MCF 10A (cell line): ENCODE results near the gene CASP2. TPM values are rescaled to one million over a fixed set of nuclear protein-coding genes. Genes with fewer than 3 reads are reported as not detected.
"Not testable (repeated sequence)": the region's sequence is repeated elsewhere in the genome, so short reads cannot be mapped to it uniquely, and the experiment has no call there.

ENCODE experiments used
- BruUV-seq: library from RNA; stranded (reverse); fragments of 400-500 nt; replicated peaks from 2 replicates; lab custom pipeline; 2021; lab: Mats Ljungman, UMichigan
- CTCF ChIA-PET: fragments of 300-600 bp; sonication (Branson Sonifier 250); formaldehyde crosslinking; extraction: SDS; loops from one replicate; lab custom pipeline; 2021; ENCODE audit warnings: antibody characterized with exemption, inconsistent platforms; lab: Yijun Ruan, JAX
- POLR2A ChIA-PET: fragments of 300-600, 350-650 bp; sonication (Branson Sonifier 250); formaldehyde crosslinking; extraction: SDS; loops from one replicate; lab custom pipeline; 2020; ENCODE audit warnings: antibody characterized with exemption, inconsistent platforms; lab: Yijun Ruan, JAX
- DNase-seq: peaks from one replicate; pipeline ENCODE4 v3.0.0-alpha.2; 2018; ENCODE audit not compliant: unreplicated experiment
- H3K27ac Mint-ChIP-seq: one replicate; pipeline ENCODE4 v1.8.0; 2022; ENCODE audit warnings: mild to moderate bottlenecking, low read depth, mixed read lengths; ENCODE audit not compliant: unreplicated experiment
- H3K27me3 Mint-ChIP-seq: one replicate; pipeline ENCODE4 v1.8.0; 2022; ENCODE audit warnings: mixed read lengths; ENCODE audit not compliant: insufficient read depth, unreplicated experiment
- H3K36me3 Mint-ChIP-seq: one replicate; pipeline ENCODE4 v1.8.0; 2022; ENCODE audit warnings: mild to moderate bottlenecking, moderate library complexity, mixed read lengths; ENCODE audit not compliant: insufficient read depth, unreplicated experiment
- H3K4me1 Mint-ChIP-seq: one replicate; pipeline ENCODE4 v1.8.0; 2022; ENCODE audit warnings: mixed read lengths; ENCODE audit not compliant: insufficient read depth, unreplicated experiment
- H3K4me3 Mint-ChIP-seq: one replicate; pipeline ENCODE4 v1.8.0; 2022; ENCODE audit warnings: mild to moderate bottlenecking, moderate library complexity, mixed read lengths; ENCODE audit not compliant: unreplicated experiment
- H3K9me3 Mint-ChIP-seq: one replicate; pipeline ENCODE4 v1.8.0; 2022; ENCODE audit warnings: mixed read lengths; ENCODE audit not compliant: unreplicated experiment
- CTCF ChIP-seq: fragments of 200-600 bp; IDR thresholded peaks from one replicate; pipeline ENCODE4 v1.8.0; 2022; ENCODE audit warnings: antibody characterized with exemption, mild to moderate bottlenecking; ENCODE audit not compliant: unreplicated experiment
- intact Hi-C: fragments of 100-400 bp; cut with micrococcal nuclease; formaldehyde crosslinking; loops from 2 replicates; pipeline ENCODE4 v1.14.1; 2022
- total RNA-seq: library from RNA; stranded (reverse); gene quantifications from 2 replicates; pipeline ENCODE4 v1.2.3, GENCODE V29; 2022

CASP2 gene
- total RNA-seq, 1 experiment from 2014 or later = 15.1 TPM

GRCh38 chr7:143288836-143289235 lies 685 bp downstream of the CASP2 start:
- H3K27ac Mint-ChIP-seq = peak overlapping the region; percentile 68
- peak; percentile 23 for DNase-seq
- CTCF ChIA-PET = interaction anchor here (1.2 to 1.5 kb wide), 2 partner anchors 48 to 119 kb away, joined by 3 to 8 read pairs; no protein-coding TSS in a partner anchor
- BruUV-seq = no TSS peak
- H3K9me3 Mint-ChIP-seq = no peaks in the 10 kb centered on the region
- POLR2A ChIA-PET = interaction anchor here (0.8 to 3.7 kb wide), 10 partner anchors 8 to 91 kb away, joined by 3 to 32 read pairs (median 6); partner anchors contain the start of gene GSTK1
- H3K27me3 Mint-ChIP-seq = no peaks in the 10 kb centered on the region
- intact Hi-C loops = loop anchor here (2.0 kb wide), 2 partner anchors 24 to 92 kb away; partner anchors contain the start of gene ZYX
- H3K4me3 Mint-ChIP-seq = peak overlapping the region; percentile 98
- peaks cover 25% of the 10 kb centered on the region for H3K36me3 Mint-ChIP-seq
- no peak for TF ChIP-seq CTCF
- peaks cover 42% of the 10 kb centered on the region for H3K4me1 Mint-ChIP-seq

DNA sequence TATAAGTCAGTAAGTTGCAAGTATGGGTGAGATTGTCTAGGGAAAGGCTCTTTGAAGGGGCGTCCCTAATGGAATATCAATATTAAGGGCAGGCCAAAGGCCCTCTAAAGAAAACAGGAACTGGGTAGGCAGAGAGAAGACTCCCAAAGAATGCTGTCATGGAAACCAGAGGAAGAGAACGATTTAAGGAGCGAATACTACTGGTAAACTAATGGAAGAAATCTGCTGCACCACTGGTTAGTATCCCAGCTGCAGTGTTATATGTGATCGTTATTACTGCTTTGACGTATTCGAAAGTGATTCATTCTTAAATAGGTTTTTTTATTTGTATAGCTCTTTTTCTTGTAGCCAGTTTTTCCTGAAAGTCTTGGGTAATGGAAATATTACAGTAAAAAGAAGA lies 1.3 kb downstream of the CASP2 start:
- DNase-seq = no peak
- POLR2A ChIA-PET = interaction anchor here (0.7 to 2.5 kb wide), 7 partner anchors 9 to 90 kb away, joined by 3 to 10 read pairs (median 5); partner anchors contain the start of gene GSTK1
- H3K27me3 Mint-ChIP-seq = no peaks in the 10 kb centered on the region
- peak overlapping the region; percentile 98 for H3K4me3 Mint-ChIP-seq
- TF ChIP-seq CTCF = no peak
- CTCF ChIA-PET = interaction anchor here (0.6 to 5.0 kb wide), 9 partner anchors 11 to 408 kb away, joined by 3 to 35 read pairs (median 4); partner anchors contain the start of gene CLCN1
- H3K27ac Mint-ChIP-seq = peak overlapping the region; percentile 68
- H3K4me1 Mint-ChIP-seq = peaks cover 42% of the 10 kb centered on the region
- BruUV-seq = no TSS peak
- intact Hi-C loops = loop anchor here (2.0 kb wide), 2 partner anchors 25 to 91 kb away; partner anchors contain the start of gene ZYX
- peaks cover 31% of the 10 kb centered on the region for H3K36me3 Mint-ChIP-seq
- H3K9me3 Mint-ChIP-seq = no peaks in the 10 kb centered on the region

- H3K36me3 Mint-ChIP-seq = peaks cover 35% of the 10 kb centered on the region
- CTCF ChIA-PET = interaction anchor here (0.6 to 5.0 kb wide), 9 partner anchors 11 to 409 kb away, joined by 3 to 35 read pairs (median 4); partner anchors contain the start of gene CLCN1
- not testable (repeated sequence) for BruUV-seq, H3K27me3 Mint-ChIP-seq, DNase-seq, H3K9me3 Mint-ChIP-seq
- POLR2A ChIA-PET = interaction anchor here (0.7 to 2.5 kb wide), 7 partner anchors 9 to 90 kb away, joined by 3 to 10 read pairs (median 5); partner anchors contain the start of gene GSTK1
- H3K27ac Mint-ChIP-seq = peak overlapping the region; percentile 68
- intact Hi-C loops = loop anchor here (2.0 kb wide), 2 partner anchors 25 to 91 kb away; partner anchors contain the start of gene ZYX
- H3K4me3 Mint-ChIP-seq = peak overlapping the region; percentile 98
- peaks cover 37% of the 10 kb centered on the region for H3K4me1 Mint-ChIP-seq
Measured at GRCh38 chr7:143289888-143290287, 1.7 kb downstream of the CASP2 start.

- CTCF ChIA-PET = interaction anchor here (0.9 to 5.0 kb wide), 4 partner anchors 10 to 277 kb away, joined by 4 to 35 read pairs (median 16); no protein-coding TSS in a partner anchor
- no peak overlapping the region for H3K27ac Mint-ChIP-seq
Measured at GRCh38 chr7:143290293-143290692, 2.1 kb downstream of the CASP2 start.

More at GRCh38 chr7:143290293-143290692, 2.1 kb downstream of the CASP2 start:
- no TSS peak for BruUV-seq
- Mint-ChIP-seq H3K27me3 (no peaks in the 10 kb centered on the region), H3K4me3 (peak overlapping the region; percentile 98), H3K9me3 (no peaks in the 10 kb centered on the region), H3K4me1 (peaks cover 33% of the 10 kb centered on the region), H3K36me3 (peaks cover 39% of the 10 kb centered on the region)
- intact Hi-C loops = no loop called here
- no peak for TF ChIP-seq CTCF
- no peak for DNase-seq
- POLR2A ChIA-PET = interaction anchor here (0.9 to 2.5 kb wide), 3 partner anchors 12 to 27 kb away, joined by 3 to 10 read pairs (median 6); partner anchors contain the start of gene GSTK1
